PC-9 (cell line): ENCODE results near the gene THAP12. TPM values are rescaled to one million over a fixed set of nuclear protein-coding genes. Genes with fewer than 3 reads are reported as not detected.

Experiments
- BruUV-seq: library from RNA; stranded (reverse); fragments of 400-500 nt; replicated peaks from 2 replicates; lab custom pipeline; 2021; lab: Mats Ljungman, UMichigan
- CTCF ChIA-PET: fragments of 300-600 bp; sonication (Branson Sonifier 250); formaldehyde crosslinking; loops from one replicate; lab custom pipeline; 2022; ENCODE audit warnings: antibody characterized with exemption; lab: Charles Lee
- POLR2A ChIA-PET: fragments of 300-600 bp; sonication (Branson Sonifier 250); formaldehyde crosslinking; loops from one replicate; lab custom pipeline; 2022; ENCODE audit warnings: antibody characterized with exemption; ENCODE audit not compliant: unreplicated experiment; lab: Charles Lee
- DNase-seq, 2 experiments: peaks; one replicate each; pipeline versions ENCODE4 v3.0.0 to v3.0.0-alpha.2; 2015 to 2022; ENCODE audit warnings: mixed read lengths in 1 of 2
- H2AFZ ChIP-seq: fragments of 200-600 bp; sonication (generic); 2 replicates; pipeline ENCODE4 v1.8.1; 2017; ENCODE audit warnings: antibody characterized with exemption
- H3F3A ChIP-seq: fragments of 200-600 bp; sonication (generic); 2 replicates; pipeline ENCODE4 v1.8.1; 2017; ENCODE audit warnings: antibody characterized with exemption, mild to moderate bottlenecking, low read depth; ENCODE audit not compliant: insufficient read depth
- H3K27ac ChIP-seq: fragments of 200-600 bp; sonication (generic); 2 replicates; pipeline ENCODE4 v1.6.1; 2016; ENCODE audit warnings: mixed run types
- H3K27me3 ChIP-seq: fragments of 200-600 bp; sonication (generic); 2 replicates; pipeline ENCODE4 v1.6.1; 2016; ENCODE audit warnings: low read depth, mixed run types; ENCODE audit not compliant: insufficient read depth
- H3K36me3 ChIP-seq: fragments of 200-600 bp; sonication (generic); 2 replicates; pipeline ENCODE4 v1.6.1; 2016; ENCODE audit warnings: low read depth, mixed run types
- H3K4me1 ChIP-seq: fragments of 200-600 bp; sonication (generic); replicated peaks from 2 replicates; pipeline ENCODE4 v1.6.1; 2016; ENCODE audit warnings: mixed run types; ENCODE audit not compliant: insufficient read depth
- H3K4me2 ChIP-seq: fragments of 200-600 bp; sonication (generic); 2 replicates; pipeline ENCODE4 v1.6.1; 2017; ENCODE audit warnings: mixed run types
- H3K4me3 ChIP-seq: fragments of 200-600 bp; sonication (generic); 2 replicates; pipeline ENCODE4 v1.6.1; 2016; ENCODE audit warnings: mixed run types
- H3K79me2 ChIP-seq: fragments of 200-600 bp; sonication (generic); 2 replicates; pipeline ENCODE4 v1.6.1; 2017; ENCODE audit warnings: low read depth, mixed run types
- H3K9me2 ChIP-seq: fragments of 200-600 bp; sonication (generic); 2 replicates; pipeline ENCODE4 v1.8.1; 2017; ENCODE audit warnings: mild to moderate bottlenecking; ENCODE audit not compliant: insufficient read depth
- H3K9me3 ChIP-seq: fragments of 200-600 bp; sonication (generic); 2 replicates; pipeline ENCODE4 v1.8.1; 2016; ENCODE audit warnings: low read depth; ENCODE audit not compliant: insufficient read depth
- H4K20me1 ChIP-seq: fragments of 200-600 bp; sonication (generic); 2 replicates; pipeline ENCODE4 v1.8.1; 2017; ENCODE audit not compliant: insufficient read depth
- CTCF ChIP-seq: fragments of 200-600 bp; sonication (generic); conservative IDR thresholded peaks from 2 replicates; pipeline ENCODE4 v1.6.1; 2017; ENCODE audit warnings: mixed run types, antibody characterized with exemption, mild to moderate bottlenecking, moderate library complexity
- EZH2 ChIP-seq: fragments of 200-600 bp; sonication (generic); IDR thresholded peaks from 2 replicates; pipeline ENCODE4 v1.8.0; 2017; ENCODE audit warnings: antibody characterized with exemption, low read depth
- intact Hi-C: fragments of 100-400 bp; cut with micrococcal nuclease; formaldehyde crosslinking; loops from one replicate; pipeline ENCODE4 v1.10.0; 2022; ENCODE audit not compliant: unreplicated experiment
- total RNA-seq: library from RNA; stranded (reverse); gene quantifications from 2 replicates; pipeline ENCODE4 v1.2.3, GENCODE V29; 2021

THAP12 gene
- total RNA-seq, 1 experiment from 2014 or later = 52.3 TPM

- no peak for DNase-seq
- Histone ChIP-seq H3K27ac (no peak overlapping the region), H3K27me3 (no peaks in the 10 kb centered on the region), H3K9me3 (no peaks in the 10 kb centered on the region), H3K36me3 (no peaks in the 10 kb centered on the region), H3K9me2 (no peaks in the 10 kb centered on the region), H3F3A (peaks cover 4% of the 10 kb centered on the region; the same call in 1 of the 2 replicates), H4K20me1 (peaks cover 47% of the 10 kb centered on the region), H3K4me1 (no peaks in the 10 kb centered on the region), H2AFZ (no peak overlapping the region), H3K79me2 (peaks cover 93% of the 10 kb centered on the region), H3K4me2 (no peak overlapping the region), H3K4me3 (no peak overlapping the region)
- intact Hi-C loops = no loop called here
- TF ChIP-seq CTCF = no peak
- no peak for TF ChIP-seq EZH2
- BruUV-seq = no TSS peak
- POLR2A ChIA-PET = no interaction called here
- CTCF ChIA-PET = no interaction called here
These were observed 11.5 kb downstream of the THAP12 start for GRCh38 chr11:76369406-76369805.

GRCh38 chr11:76368490-76368889, 12.4 kb downstream of the THAP12 start:
- Histone ChIP-seq H4K20me1 (peaks cover 47% of the 10 kb centered on the region), H3K4me1 (no peaks in the 10 kb centered on the region)

GRCh38 chr11:76365038-76365679, 15.8 kb downstream of the THAP12 start:
- no TSS peak for BruUV-seq
- no peaks in the 10 kb centered on the region for H3K36me3 ChIP-seq
- no peaks in the 10 kb centered on the region for H3K4me1 ChIP-seq
- TF ChIP-seq CTCF (no peak), EZH2 (no peak)
- H3K9me3 ChIP-seq = no peaks in the 10 kb centered on the region
- POLR2A ChIA-PET = interaction anchor here (0.6 to 0.7 kb wide), 2 partner anchors 576 to 660 kb away, joined by 5 to 11 read pairs; no protein-coding TSS in a partner anchor
- intact Hi-C loops = no loop called here
- no peaks in the 10 kb centered on the region for H3K27me3 ChIP-seq
- no peak overlapping the region for H3K4me3 ChIP-seq
- H3K79me2 ChIP-seq = peaks cover 54% of the 10 kb centered on the region
- CTCF ChIA-PET = no interaction called here
- no peak for DNase-seq
- peaks cover 33% of the 10 kb centered on the region for H4K20me1 ChIP-seq
- H3K9me2 ChIP-seq = no peaks in the 10 kb centered on the region
- H2AFZ ChIP-seq = no peak overlapping the region
- H3F3A ChIP-seq = no peaks in the 10 kb centered on the region
- H3K4me2 ChIP-seq = no peak overlapping the region
- H3K27ac ChIP-seq = no peak overlapping the region

More at GRCh38 chr11:76368490-76368889, 12.4 kb downstream of the THAP12 start:
- H3K27me3 ChIP-seq = no peaks in the 10 kb centered on the region
- H3K4me3 ChIP-seq = no peak overlapping the region
- TF ChIP-seq EZH2 (no peak), CTCF (no peak)
- no peaks in the 10 kb centered on the region for H3K9me3 ChIP-seq
- no peaks in the 10 kb centered on the region for H3K9me2 ChIP-seq
- ChIA-PET CTCF (no interaction called here), POLR2A (no interaction called here)
- H3K27ac ChIP-seq = no peak overlapping the region
- BruUV-seq = no TSS peak
- H3F3A ChIP-seq = no peaks in the 10 kb centered on the region
- intact Hi-C loops = no loop called here
- DNase-seq = no peak
- H2AFZ ChIP-seq = no peak overlapping the region
- peaks cover 84% of the 10 kb centered on the region for H3K79me2 ChIP-seq
- no peaks in the 10 kb centered on the region for H3K36me3 ChIP-seq
- no peak overlapping the region for H3K4me2 ChIP-seq
